Measurements from ENCODE around the gene TNFSF12.

TNFSF12 gene

DNA sequence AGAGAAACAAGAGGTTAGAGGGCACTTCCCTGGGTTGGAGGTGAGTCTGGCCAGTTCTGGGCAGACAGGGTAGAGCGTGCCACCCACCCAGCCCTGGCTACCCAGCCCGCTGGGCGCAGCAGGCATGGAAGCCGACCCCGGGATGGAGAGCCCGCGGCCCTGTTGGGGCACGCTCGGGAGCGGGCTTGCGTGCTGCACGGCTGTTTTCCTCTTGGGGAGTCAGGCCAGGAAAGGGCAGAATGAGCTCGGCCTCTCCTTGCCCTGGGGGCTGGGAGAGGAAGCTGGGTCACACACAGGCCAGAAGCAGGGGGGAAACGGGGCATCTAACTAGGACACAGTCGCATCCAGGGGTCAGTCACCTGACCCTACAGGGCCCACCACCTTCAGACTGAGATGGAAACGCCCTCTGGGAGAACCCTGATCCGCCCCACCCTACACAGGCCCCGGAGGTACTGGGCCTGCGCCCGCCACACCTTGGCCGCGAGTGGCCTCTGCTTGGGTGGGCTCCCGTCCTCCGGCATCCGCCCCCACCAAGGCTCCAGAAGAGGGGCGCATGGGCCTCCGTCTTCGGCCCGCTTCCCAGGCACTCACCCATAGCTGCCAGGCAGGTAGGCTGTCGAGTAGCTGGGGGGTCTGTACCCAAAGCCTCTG is 39.8 kb downstream of the TNFSF12 start:
- DNase-seq (ENCODE audit: low read depth): no peak
- no peak overlapping the region for H3K4me3 ChIP-seq (ENCODE audit: low read depth, low read length)
- TF ChIP-seq, protein P1, sequence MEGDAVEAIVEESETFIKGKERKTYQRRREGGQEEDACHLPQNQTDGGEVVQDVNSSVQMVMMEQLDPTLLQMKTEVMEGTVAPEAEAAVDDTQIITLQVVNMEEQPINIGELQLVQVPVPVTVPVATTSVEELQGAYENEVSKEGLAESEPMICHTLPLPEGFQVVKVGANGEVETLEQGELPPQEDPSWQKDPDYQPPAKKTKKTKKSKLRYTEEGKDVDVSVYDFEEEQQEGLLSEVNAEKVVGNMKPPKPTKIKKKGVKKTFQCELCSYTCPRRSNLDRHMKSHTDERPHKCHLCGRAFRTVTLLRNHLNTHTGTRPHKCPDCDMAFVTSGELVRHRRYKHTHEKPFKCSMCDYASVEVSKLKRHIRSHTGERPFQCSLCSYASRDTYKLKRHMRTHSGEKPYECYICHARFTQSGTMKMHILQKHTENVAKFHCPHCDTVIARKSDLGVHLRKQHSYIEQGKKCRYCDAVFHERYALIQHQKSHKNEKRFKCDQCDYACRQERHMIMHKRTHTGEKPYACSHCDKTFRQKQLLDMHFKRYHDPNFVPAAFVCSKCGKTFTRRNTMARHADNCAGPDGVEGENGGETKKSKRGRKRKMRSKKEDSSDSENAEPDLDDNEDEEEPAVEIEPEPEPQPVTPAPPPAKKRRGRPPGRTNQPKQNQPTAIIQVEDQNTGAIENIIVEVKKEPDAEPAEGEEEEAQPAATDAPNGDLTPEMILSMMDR (conservative IDR thresholded peaks at IDR 0.05; ENCODE audit: low read depth, low read length): no peak

DNA sequence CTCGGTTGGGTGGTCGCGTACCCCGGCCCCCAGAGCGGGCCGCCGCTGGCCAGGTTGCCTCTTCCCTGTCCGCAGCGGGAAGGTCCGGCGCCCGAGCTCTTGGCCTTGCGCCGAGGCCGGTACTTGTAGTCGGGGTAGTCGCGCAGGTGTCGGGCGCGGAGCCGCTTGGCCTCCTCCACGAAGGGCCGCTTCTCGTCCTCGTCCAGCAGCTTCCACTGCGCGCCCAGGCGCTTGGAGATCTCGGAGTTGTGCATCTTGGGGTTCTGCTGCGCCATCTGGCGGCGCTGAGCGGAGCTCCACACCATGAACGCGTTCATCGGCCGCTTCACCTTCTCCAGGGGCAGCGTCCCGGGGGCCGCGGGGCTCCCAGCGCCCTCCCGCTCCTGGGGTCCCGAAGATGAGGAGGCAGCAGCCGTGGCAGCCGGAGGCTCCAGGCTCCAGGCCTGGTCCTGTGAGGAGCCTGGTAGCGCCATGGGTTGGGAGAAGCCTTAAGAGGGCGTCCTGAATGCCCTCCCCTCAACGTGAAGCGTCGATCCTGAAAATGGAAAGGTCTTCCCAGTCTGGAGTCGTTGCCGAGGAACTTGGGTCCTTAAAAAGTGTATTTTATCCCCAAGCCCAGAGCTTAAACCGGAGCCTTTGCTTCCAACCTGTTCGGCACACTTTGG is 40.5 kb downstream of the TNFSF12 start:
- DNase-seq (ENCODE audit: low read depth): peak; percentile 90
- TF ChIP-seq, protein P1 (conservative IDR thresholded peaks at IDR 0.05; ENCODE audit: low read depth, low read length): peak; percentile 87
- H3K4me3 ChIP-seq (ENCODE audit: low read depth, low read length): no peak overlapping the region

DNA sequence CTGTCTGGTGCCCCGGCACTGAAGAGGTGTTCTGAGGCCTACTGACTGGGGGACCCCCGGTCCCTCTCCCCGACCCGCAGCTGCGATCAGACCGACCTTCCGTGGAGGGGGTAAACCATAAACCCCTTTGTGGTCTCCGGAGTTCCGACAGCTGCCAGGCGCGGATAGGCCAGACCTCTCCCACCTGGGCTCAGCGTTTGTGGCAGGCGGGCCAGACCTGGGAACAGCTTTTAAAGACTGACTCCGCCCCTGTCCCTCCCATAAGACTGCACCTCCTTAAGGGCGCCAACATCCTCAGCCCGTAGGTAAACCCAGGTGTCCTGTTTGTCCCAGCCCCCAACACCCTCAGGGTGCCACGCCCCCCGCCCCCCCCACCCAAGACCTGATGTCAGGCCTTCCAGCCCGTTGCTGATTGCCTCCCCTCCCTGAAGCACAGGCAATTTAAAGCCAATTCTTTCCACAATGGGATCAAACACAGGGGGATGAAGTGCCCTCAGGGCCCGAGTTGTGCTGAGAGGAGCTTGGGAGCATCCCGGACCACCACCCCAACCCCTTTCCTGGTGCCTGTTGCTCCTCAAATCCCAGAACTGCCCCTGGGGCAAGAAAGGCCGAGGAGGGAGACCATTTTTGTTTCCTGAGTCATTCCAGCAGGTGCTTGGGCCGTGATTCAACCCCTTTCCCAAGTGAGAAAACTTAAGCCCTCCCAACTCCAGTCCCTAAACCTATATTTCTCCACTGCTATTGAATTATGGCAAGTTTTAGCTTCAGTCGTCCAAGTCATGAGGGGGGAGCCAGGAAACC is 41.2 kb downstream of the TNFSF12 start, which contains the start of gene SOX15:
SOX15 (minus strand) TSS at position 204 of the 801 bp plus-strand sequence. CDS start 418 bp downstream, outside the sequence.
- DNase-seq (ENCODE audit: low read depth): no peak
- TF ChIP-seq, protein P1 (conservative IDR thresholded peaks at IDR 0.05; ENCODE audit: low read depth, low read length): no peak
- H3K4me3 ChIP-seq (ENCODE audit: low read depth, low read length): no peak within 1 kb of the TSS

DNA sequence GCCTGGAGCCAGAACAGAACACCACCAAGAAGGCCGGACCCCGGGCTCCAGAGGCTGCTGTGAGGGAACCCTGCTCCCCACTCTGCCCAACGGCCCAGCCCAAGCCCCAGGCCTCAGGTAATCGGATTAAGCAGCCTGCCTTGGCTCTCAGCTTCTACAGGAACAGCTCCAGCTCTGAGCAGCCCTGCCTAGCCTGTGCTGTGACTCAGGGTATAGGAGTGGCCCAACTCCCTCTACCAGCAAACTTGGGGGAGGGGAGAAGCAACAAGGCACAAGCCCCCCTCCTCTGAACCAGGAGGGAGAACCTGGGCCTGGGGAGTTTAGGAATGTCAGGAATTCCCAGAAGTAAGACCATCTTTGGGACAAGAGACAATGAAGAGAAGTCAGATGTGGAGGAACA is 41.9 kb downstream of the TNFSF12 start:
- peak; percentile 65 for DNase-seq (ENCODE audit: low read depth)
- no peak overlapping the region for H3K4me3 ChIP-seq (ENCODE audit: low read depth, low read length)

DNA sequence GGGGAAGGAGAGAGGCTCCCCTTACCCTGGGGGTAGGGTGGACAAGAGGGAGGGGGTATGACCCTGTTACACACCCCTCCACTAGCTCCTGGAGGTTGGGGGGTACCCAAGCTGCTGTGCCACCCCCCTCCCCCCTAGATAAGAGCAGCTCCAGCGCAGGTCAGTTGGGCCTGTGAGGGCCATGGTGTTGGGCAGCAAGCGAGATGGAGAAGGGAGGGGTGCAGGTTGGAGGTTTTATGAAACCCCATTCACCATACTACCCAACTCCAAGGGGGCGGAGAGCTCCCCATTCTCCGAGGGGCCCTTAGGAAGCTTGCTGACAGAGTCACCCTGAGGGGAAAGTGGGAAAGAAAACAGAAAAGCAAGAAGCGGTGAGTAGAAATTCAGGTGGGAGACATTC is 42.7 kb downstream of the TNFSF12 start:
- H3K4me3 ChIP-seq (ENCODE audit: low read depth, low read length): no peak overlapping the region
- TF ChIP-seq, protein P1 (conservative IDR thresholded peaks at IDR 0.05; ENCODE audit: low read depth, low read length): no peak
- no peak for DNase-seq (ENCODE audit: low read depth)

More for the DNA sequence above, 41.9 kb downstream of the TNFSF12 start:
- TF ChIP-seq, protein P1 (conservative IDR thresholded peaks at IDR 0.05; ENCODE audit: low read depth, low read length): no peak

DNA sequence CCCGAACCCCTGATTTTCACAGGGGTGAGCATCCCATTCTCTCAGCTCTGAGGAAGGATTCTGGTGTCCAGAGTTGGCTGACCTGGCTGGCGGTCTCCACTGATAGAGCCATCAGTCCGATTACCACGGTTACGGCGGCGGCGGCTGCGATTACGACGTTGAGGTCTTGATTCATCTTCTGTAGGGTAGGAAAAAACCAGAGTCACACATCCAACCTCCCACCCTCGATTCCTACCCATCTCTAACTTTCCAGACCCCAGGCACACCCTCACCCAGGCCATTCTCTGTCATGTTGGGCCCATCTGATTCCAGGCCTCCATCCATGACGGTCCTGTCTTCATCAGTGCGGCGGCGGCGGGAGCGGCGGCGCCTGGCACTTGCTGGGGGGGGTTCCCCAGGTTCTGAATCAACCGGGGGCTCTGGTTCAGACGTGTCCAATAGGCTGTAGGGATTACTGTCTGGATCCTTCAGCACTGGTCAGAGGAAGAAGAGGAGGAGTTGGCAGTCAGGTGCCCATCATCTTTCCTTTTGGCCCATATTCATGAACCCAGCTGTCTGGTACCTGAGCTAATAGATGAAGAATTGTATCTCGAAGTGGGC is 43.7 kb downstream of the TNFSF12 start:
- H3K4me3 ChIP-seq (ENCODE audit: low read depth, low read length): no peak overlapping the region
- TF ChIP-seq, protein P1 (conservative IDR thresholded peaks at IDR 0.05; ENCODE audit: low read depth, low read length): no peak
- no peak for DNase-seq (ENCODE audit: low read depth)
